Eye (tissue), 1 donor: ENCODE measurements around the gene MAP7.

ENCODE experiments used
- DNase-seq: peaks from one replicate; pipeline ENCODE4 v3.0.0-alpha.2; 2015

Gene MAP7

GRCh38 chr6:136563386-136564152 lies 13.3 kb upstream of the MAP7 start:
- no peak for DNase-seq

- no peak for DNase-seq
These were observed 12.0 kb upstream of the MAP7 start for GRCh38 chr6:136562211-136562610.

GRCh38 chr6:136553166-136553787 lies 3.1 kb upstream of the MAP7 start:
- no peak for DNase-seq

GRCh38 chr6:136552054-136552453 lies 1.8 kb upstream of the MAP7 start:
- peak; percentile 36 for DNase-seq

- peak; percentile 42 for DNase-seq
These were observed 881 bp upstream of the MAP7 start for GRCh38 chr6:136551103-136551502.

GRCh38 chr6:136550045-136550329 lies 235 bp downstream of the MAP7 start:
- DNase-seq, result no peak

GRCh38 chr6:136549300-136550044 lies 750 bp downstream of the MAP7 start:
- DNase-seq, result peak; percentile 68

- DNase-seq, result no peak
These were observed 1.5 kb downstream of the MAP7 start for GRCh38 chr6:136548582-136549299.

GRCh38 chr6:136547871-136548270 lies 2.4 kb downstream of the MAP7 start:
- no peak for DNase-seq

GRCh38 chr6:136547336-136547735 lies 2.9 kb downstream of the MAP7 start:
- DNase-seq, result peak; percentile 65

- DNase-seq, result no peak
These were observed 3.9 kb downstream of the MAP7 start for GRCh38 chr6:136546331-136546730.

GRCh38 chr6:136544326-136544725 lies 5.9 kb downstream of the MAP7 start:
- DNase-seq, result no peak

- no peak for DNase-seq
These were observed 8.8 kb downstream of the MAP7 start for GRCh38 chr6:136541395-136541794.

GRCh38 chr6:136539967-136540652 lies 10.1 kb downstream of the MAP7 start:
- no peak for DNase-seq

GRCh38 chr6:136538836-136539235 lies 11.4 kb downstream of the MAP7 start:
- DNase-seq, result no peak

- DNase-seq, result no peak
These were observed 14.2 kb downstream of the MAP7 start for GRCh38 chr6:136535880-136536650.

- no peak for DNase-seq
These were observed 15.0 kb downstream of the MAP7 start for GRCh38 chr6:136535017-136535765.

- DNase-seq, result no peak
These were observed 16.0 kb downstream of the MAP7 start for GRCh38 chr6:136534268-136534667.

GRCh38 chr6:136533487-136533886 lies 16.7 kb downstream of the MAP7 start:
- no peak for DNase-seq

- no peak for DNase-seq
These were observed 18.2 kb downstream of the MAP7 start for GRCh38 chr6:136532030-136532429.

- DNase-seq, result no peak
These were observed 20.5 kb downstream of the MAP7 start for GRCh38 chr6:136529710-136530109.
